Heart left ventricle (tissue), 13 donors: ENCODE measurements around the gene KCNA10.

Experiments used
- CTCF ChIP-seq, 12 donors: fragments of 200-600 bp; sonication (generic) in 4 of 12; IDR thresholded peaks; one replicate each; pipeline versions ENCODE4 v1.5.0 to v1.8.0; 2018 to 2022; ENCODE audit warnings: antibody characterized with exemption in 12 of 12, mild to moderate bottlenecking in 5 of 12
- POLR2A ChIP-seq, 2 donors: fragments of 450-650 bp; IDR thresholded peaks; one replicate each; pipeline ENCODE4 v1.6.1; 2017; ENCODE audit warnings: antibody characterized with exemption in 2 of 2, mild to moderate bottlenecking in 2 of 2, moderate library complexity in 2 of 2
- donor health status: ischemic (EF 13 %, LVEDD 7.1; RV severe dilation, severe dysfunction).
- donor health status: DM: no; HTN: yes; CAD: no.
- donor health status: DM: no; HTN: no; CAD: no.
- donor health status: ischemic (EF 25% LVEDD 6.9; RV normal size, moderate dysfunction).
- donor health status: ischemic (EF 25% LVEDD 5.7; RV mildly dilated, moderate dysfunction).
- donor health status: ischemic (EF 35%, LVEDD 5.7; RV mildly dilated, moderate dysfunction).
- donor health status: nonischemic (EF 11% LVEDD 7.7; RV severe dilation, severe dysfunction).
- donor health status: DM: yes; HTN: yes; CAD: no.
- donor health status: PGD.
- donor health status: ischemic (EF 29% LVEDD 5.4; RV normal size, mild dysfunction).
- donor health status: nonischemic (EF 23%, LVEDD 6.1; RV moderate dilation, normal function).

GRCh38 chr1:110513511-110513910, 5.5 kb downstream of the KCNA10 start:
- TF ChIP-seq CTCF (IDR thresholded peaks at IDR 0.05) (no peak), POLR2A (IDR thresholded peaks at IDR 0.05) (no peak)
